ENCODE measurements around the gene OR6C1.
"Not testable (repeated sequence)": the region's sequence is repeated elsewhere in the genome, so short reads cannot be mapped to it uniquely, and the experiment has no call there.

OR6C1 gene

DNA sequence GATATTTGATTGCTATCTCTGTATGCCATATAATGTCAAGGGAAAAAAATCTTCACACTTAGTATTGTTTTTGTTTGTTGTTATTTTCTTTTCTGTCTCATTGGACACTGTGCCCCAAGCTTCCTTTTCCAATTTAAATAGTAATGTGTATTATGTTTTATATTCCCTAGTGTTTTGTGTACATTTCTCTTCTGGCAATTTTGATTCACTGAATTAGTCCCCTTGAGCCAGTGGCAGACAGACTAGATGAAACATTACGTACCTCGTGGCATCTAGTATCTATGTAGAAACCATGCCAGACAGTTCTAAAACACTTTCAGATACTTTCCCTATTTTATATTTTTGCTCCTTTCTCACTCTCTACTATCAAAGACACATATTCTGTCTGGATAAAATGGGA lies at the start of gene OR6C1:
TSS of gene OR6C1 (plus strand) at position 301 of the 400 bp plus-strand sequence. CDS start 6,257 bp downstream, outside the sequence.
- no peaks in the 10 kb centered on the region for H3K9me3 ChIP-seq (ENCODE audit: control insufficient read depth in 1 of 2, low read length in 2 of 2)
- no peak within 1 kb of the TSS for H3K9ac ChIP-seq (ENCODE audit: low read depth in 1 of 2, low read length in 2 of 2)
- no peaks in the 10 kb centered on the region for H3K4me1 ChIP-seq (ENCODE audit: control insufficient read depth in 1 of 2, insufficient read depth in 2 of 2, low read length in 2 of 2)
- no peaks in the 10 kb centered on the region for H3K36me3 ChIP-seq (ENCODE audit: control insufficient read depth in 1 of 2, insufficient read depth in 2 of 2, low read length in 2 of 2)
- H3K4me3 ChIP-seq (ENCODE audit: low read depth in 1 of 2, low read length in 2 of 2) = no peak within 1 kb of the TSS
- H3K27ac ChIP-seq (ENCODE audit: low read depth, low read length) = no peak within 1 kb of the TSS
- H3K27me3 ChIP-seq (ENCODE audit: control insufficient read depth in 1 of 2, insufficient read depth in 2 of 2, low read length in 2 of 2) = no peaks in the 10 kb centered on the region

DNA sequence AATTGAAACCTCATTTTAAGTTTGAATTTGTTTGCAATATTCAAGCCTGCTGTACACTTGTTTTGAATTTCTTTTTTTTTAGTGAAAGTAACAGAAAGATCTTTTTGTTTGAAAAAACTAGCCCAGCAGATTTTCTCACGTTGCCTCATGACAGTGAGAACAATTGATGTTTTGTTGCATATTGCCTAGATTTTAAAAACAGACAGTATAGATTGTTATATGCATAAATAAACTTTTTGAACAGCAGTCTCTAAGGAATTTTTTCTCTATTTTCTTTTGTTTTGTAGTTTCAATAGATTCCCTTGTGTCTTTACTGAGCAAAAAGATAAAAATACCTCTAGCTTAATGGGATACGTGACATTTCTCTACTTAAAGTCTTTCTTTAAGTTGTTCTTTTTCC lies 33.2 kb upstream of the OR6C1 start:
- H3K9me3 ChIP-seq (ENCODE audit: control insufficient read depth in 1 of 2, low read length in 2 of 2) = no peaks in the 10 kb centered on the region
- H3K4me1 ChIP-seq (ENCODE audit: control insufficient read depth in 1 of 2, insufficient read depth in 2 of 2, low read length in 2 of 2) = no peaks in the 10 kb centered on the region
- no peak overlapping the region for H3K9ac ChIP-seq (ENCODE audit: low read depth in 1 of 2, low read length in 2 of 2)
- no peak overlapping the region for H3K27ac ChIP-seq (ENCODE audit: low read depth, low read length)
- H3K27me3 ChIP-seq (ENCODE audit: control insufficient read depth in 1 of 2, insufficient read depth in 2 of 2, low read length in 2 of 2) = no peaks in the 10 kb centered on the region
- H3K4me3 ChIP-seq (ENCODE audit: low read depth in 1 of 2, low read length in 2 of 2) = no peak overlapping the region
- no peaks in the 10 kb centered on the region for H3K36me3 ChIP-seq (ENCODE audit: control insufficient read depth in 1 of 2, insufficient read depth in 2 of 2, low read length in 2 of 2)

DNA sequence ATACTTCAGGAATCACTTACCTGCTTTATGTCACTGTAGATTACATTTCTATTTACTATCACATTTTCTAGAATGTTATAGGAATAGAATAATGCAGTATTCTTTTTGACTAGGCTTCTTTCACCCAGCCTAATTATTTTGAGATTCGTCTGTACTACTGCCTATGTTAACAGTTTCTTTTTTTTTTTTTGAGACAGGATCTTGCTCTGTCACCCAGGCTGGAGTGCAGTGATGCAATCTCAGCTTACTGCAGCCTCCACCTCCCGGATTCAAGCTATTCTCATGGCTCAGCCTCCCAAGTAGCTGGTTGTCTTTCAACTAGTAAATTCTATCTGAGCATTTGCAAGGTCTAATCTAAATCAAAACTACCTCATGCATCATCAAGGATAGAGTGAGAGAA lies 24.1 kb upstream of the OR6C1 start:
- H3K27me3 ChIP-seq (ENCODE audit: control insufficient read depth in 1 of 2, insufficient read depth in 2 of 2, low read length in 2 of 2) = no peaks in the 10 kb centered on the region
- no peaks in the 10 kb centered on the region for H3K36me3 ChIP-seq (ENCODE audit: control insufficient read depth in 1 of 2, insufficient read depth in 2 of 2, low read length in 2 of 2)
- no peaks in the 10 kb centered on the region for H3K9me3 ChIP-seq (ENCODE audit: control insufficient read depth in 1 of 2, low read length in 2 of 2)
- H3K9ac ChIP-seq (ENCODE audit: low read depth in 1 of 2, low read length in 2 of 2) = no peak overlapping the region
- no peaks in the 10 kb centered on the region for H3K4me1 ChIP-seq (ENCODE audit: control insufficient read depth in 1 of 2, insufficient read depth in 2 of 2, low read length in 2 of 2)
- no peak overlapping the region for H3K4me3 ChIP-seq (ENCODE audit: low read depth in 1 of 2, low read length in 2 of 2)
- H3K27ac ChIP-seq (ENCODE audit: low read depth, low read length) = no peak overlapping the region

DNA sequence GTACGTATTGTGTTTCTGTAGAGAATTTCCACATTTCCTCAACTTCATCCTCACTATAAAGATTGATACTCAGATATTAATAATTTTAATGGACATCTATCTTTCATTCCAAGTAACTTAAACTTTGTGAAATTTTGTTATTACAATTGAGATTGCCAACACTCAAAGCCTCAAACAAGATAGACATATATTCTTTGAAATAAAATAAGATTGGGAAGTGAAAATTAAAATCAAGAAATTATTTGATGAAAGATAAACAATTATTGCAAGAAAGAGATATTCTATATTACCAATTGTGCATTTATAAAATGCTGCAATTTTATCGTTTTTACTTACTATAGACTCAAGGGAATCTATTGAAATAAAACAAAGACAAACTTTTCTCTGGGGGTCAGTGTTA lies 17.7 kb upstream of the OR6C1 start, which contains the start of gene OR6C6:
TSS of gene OR6C6 (minus strand) at position 101 of the 400 bp plus-strand sequence. CDS start 1,337 bp downstream, outside the sequence.
- Histone ChIP-seq H3K9me3 (ENCODE audit: control insufficient read depth in 1 of 2, low read length in 2 of 2) (no peaks in the 10 kb centered on the region), H3K36me3 (ENCODE audit: control insufficient read depth in 1 of 2, insufficient read depth in 2 of 2, low read length in 2 of 2) (no peaks in the 10 kb centered on the region), H3K27me3 (ENCODE audit: control insufficient read depth in 1 of 2, insufficient read depth in 2 of 2, low read length in 2 of 2) (no peaks in the 10 kb centered on the region), H3K9ac (ENCODE audit: low read depth in 1 of 2, low read length in 2 of 2) (no peak within 1 kb of the TSS), H3K4me3 (ENCODE audit: low read depth in 1 of 2, low read length in 2 of 2) (no peak within 1 kb of the TSS), H3K27ac (ENCODE audit: low read depth, low read length) (no peak within 1 kb of the TSS), H3K4me1 (ENCODE audit: control insufficient read depth in 1 of 2, insufficient read depth in 2 of 2, low read length in 2 of 2) (no peaks in the 10 kb centered on the region)

DNA sequence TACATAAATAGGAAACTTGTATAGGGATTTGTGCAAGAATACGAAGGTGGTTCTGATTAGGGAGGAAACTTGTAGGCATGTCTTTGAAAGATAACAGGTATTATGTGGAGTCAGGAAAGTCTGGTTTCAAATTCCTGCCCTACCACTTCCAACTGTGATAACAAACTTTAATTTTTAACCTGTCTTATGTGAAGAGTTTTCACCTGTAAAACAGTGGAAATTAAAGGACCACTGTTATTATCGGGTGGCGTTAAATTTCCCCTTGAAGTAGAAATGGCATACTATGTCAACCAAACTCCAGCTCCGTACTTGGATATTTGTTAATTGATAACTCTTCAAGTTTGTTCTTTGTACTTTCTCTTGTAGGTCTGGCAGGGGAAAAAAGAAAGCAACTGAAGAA lies 6.1 kb downstream of the OR6C1 start:
- H3K27me3 ChIP-seq (ENCODE audit: control insufficient read depth in 1 of 2, insufficient read depth in 2 of 2, low read length in 2 of 2) = no peaks in the 10 kb centered on the region
- H3K27ac ChIP-seq (ENCODE audit: low read depth, low read length) = no peak overlapping the region
- no peaks in the 10 kb centered on the region for H3K4me1 ChIP-seq (ENCODE audit: control insufficient read depth in 1 of 2, insufficient read depth in 2 of 2, low read length in 2 of 2)
- H3K9me3 ChIP-seq (ENCODE audit: control insufficient read depth in 1 of 2, low read length in 2 of 2) = no peaks in the 10 kb centered on the region
- no peak overlapping the region for H3K9ac ChIP-seq (ENCODE audit: low read depth in 1 of 2, low read length in 2 of 2)
- H3K36me3 ChIP-seq (ENCODE audit: control insufficient read depth in 1 of 2, insufficient read depth in 2 of 2, low read length in 2 of 2) = no peaks in the 10 kb centered on the region
- H3K4me3 ChIP-seq (ENCODE audit: low read depth in 1 of 2, low read length in 2 of 2) = no peak overlapping the region

DNA sequence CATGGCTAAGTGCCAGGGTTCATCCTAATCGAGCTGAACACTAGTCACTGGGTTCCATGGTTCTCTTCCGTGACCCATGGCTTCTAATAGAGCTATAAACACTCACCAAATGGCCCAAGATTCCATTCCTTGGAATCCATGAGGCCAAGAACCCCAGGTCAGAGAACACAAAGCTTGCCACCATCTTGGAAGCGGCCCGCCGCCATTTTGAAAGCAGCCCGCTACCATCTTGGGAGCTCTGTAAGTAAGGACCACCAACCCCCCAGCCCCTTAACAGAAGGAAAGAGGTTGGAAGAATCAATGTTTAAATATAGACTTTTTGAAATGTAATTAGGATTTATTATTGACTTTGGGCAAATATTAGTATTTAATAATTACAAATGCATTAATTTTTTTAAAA lies 11.7 kb downstream of the OR6C1 start:
- not testable (repeated sequence) for H3K27me3 ChIP-seq (ENCODE audit: control insufficient read depth in 1 of 2, insufficient read depth in 2 of 2, low read length in 2 of 2); H3K9me3 ChIP-seq (ENCODE audit: control insufficient read depth in 1 of 2, low read length in 2 of 2); H3K27ac ChIP-seq (ENCODE audit: low read depth, low read length); H3K4me1 ChIP-seq (ENCODE audit: control insufficient read depth in 1 of 2, insufficient read depth in 2 of 2, low read length in 2 of 2); H3K9ac ChIP-seq (ENCODE audit: low read depth in 1 of 2, low read length in 2 of 2); H3K4me3 ChIP-seq (ENCODE audit: low read depth in 1 of 2, low read length in 2 of 2); H3K36me3 ChIP-seq (ENCODE audit: control insufficient read depth in 1 of 2, insufficient read depth in 2 of 2, low read length in 2 of 2)

DNA sequence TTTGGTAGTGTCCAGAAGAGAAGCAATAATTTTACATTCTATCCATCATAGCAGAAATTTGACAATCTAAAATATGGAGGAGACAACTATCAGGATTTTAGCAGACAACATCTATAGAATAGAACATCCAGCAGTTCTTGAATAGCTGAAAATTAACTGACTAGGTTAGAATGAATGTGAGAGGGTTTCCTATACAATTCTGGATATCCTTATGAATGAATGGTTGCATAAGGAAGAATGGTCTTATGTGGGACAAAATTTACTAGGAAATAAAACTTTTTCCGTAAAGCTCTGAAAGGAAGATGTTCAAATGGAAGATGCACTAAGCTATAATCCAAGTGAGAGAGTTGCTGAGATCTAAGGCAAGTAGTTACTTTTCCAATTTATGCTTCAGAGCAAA lies 16.3 kb downstream of the OR6C1 start, which contains the start of gene OR6C3:
TSS of gene OR6C3 (plus strand) at position 301 of the 400 bp plus-strand sequence. CDS start 955 bp downstream, outside the sequence.
- H3K36me3 ChIP-seq (ENCODE audit: control insufficient read depth in 1 of 2, insufficient read depth in 2 of 2, low read length in 2 of 2) = no peaks in the 10 kb centered on the region
- no peaks in the 10 kb centered on the region for H3K27me3 ChIP-seq (ENCODE audit: control insufficient read depth in 1 of 2, insufficient read depth in 2 of 2, low read length in 2 of 2)
- no peak within 1 kb of the TSS for H3K9ac ChIP-seq (ENCODE audit: low read depth in 1 of 2, low read length in 2 of 2)
- no peaks in the 10 kb centered on the region for H3K9me3 ChIP-seq (ENCODE audit: control insufficient read depth in 1 of 2, low read length in 2 of 2)
- H3K27ac ChIP-seq (ENCODE audit: low read depth, low read length) = no peak within 1 kb of the TSS
- H3K4me3 ChIP-seq (ENCODE audit: low read depth in 1 of 2, low read length in 2 of 2) = no peak within 1 kb of the TSS
- H3K4me1 ChIP-seq (ENCODE audit: control insufficient read depth in 1 of 2, insufficient read depth in 2 of 2, low read length in 2 of 2) = no peaks in the 10 kb centered on the region

DNA sequence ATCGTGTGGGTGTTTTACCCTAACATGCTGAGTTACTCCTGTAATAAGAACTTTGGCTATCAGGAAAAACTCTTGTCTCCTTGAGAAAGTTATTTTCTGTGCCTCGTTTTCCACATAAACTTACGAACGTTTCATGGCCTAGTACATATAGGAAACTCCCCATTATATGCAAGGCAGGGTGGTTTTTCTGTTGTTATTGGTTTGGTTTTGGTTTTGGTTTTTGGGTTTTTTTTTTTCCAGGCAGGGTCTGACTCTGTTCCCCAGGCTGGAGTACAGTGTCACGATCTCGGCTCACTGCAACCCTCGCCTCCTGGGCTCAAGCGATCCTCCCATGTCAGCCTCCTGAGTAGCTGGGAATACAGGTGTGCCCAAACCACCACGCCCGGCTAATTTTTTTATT lies 21.9 kb downstream of the OR6C1 start:
- Histone ChIP-seq H3K27ac (ENCODE audit: low read depth, low read length) (no peak overlapping the region), H3K9me3 (ENCODE audit: control insufficient read depth in 1 of 2, low read length in 2 of 2) (no peaks in the 10 kb centered on the region), H3K4me1 (ENCODE audit: control insufficient read depth in 1 of 2, insufficient read depth in 2 of 2, low read length in 2 of 2) (no peaks in the 10 kb centered on the region), H3K36me3 (ENCODE audit: control insufficient read depth in 1 of 2, insufficient read depth in 2 of 2, low read length in 2 of 2) (no peaks in the 10 kb centered on the region), H3K9ac (ENCODE audit: low read depth in 1 of 2, low read length in 2 of 2) (no peak overlapping the region), H3K4me3 (ENCODE audit: low read depth in 1 of 2, low read length in 2 of 2) (no peak overlapping the region), H3K27me3 (ENCODE audit: control insufficient read depth in 1 of 2, insufficient read depth in 2 of 2, low read length in 2 of 2) (no peaks in the 10 kb centered on the region)

DNA sequence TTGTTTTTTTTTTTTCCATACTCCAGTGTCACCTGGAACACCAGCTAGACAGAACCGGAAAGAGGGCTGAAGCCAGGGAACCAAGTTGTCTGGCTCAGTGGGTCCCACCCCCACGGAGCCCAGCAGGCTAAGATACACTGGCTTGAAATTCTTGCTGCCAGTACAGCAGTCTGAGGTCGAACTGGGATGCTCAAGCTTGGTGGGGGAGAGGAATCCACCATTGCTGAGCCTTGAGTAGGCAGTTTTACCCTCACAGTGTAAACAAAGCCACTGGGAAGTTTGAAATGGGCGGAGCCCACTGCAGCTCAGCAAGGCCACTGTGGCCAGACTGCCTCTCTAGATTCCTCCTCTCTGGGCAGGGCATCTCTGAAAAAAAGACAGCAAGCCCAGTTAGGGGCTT lies 41.2 kb downstream of the OR6C1 start:
- H3K27me3 ChIP-seq (ENCODE audit: control insufficient read depth in 1 of 2, insufficient read depth in 2 of 2, low read length in 2 of 2); H3K9ac ChIP-seq (ENCODE audit: low read depth in 1 of 2, low read length in 2 of 2); H3K27ac ChIP-seq (ENCODE audit: low read depth, low read length); H3K9me3 ChIP-seq (ENCODE audit: control insufficient read depth in 1 of 2, low read length in 2 of 2); H3K4me3 ChIP-seq (ENCODE audit: low read depth in 1 of 2, low read length in 2 of 2); H3K36me3 ChIP-seq (ENCODE audit: control insufficient read depth in 1 of 2, insufficient read depth in 2 of 2, low read length in 2 of 2); H3K4me1 ChIP-seq (ENCODE audit: control insufficient read depth in 1 of 2, insufficient read depth in 2 of 2, low read length in 2 of 2): not testable (repeated sequence)

DNA sequence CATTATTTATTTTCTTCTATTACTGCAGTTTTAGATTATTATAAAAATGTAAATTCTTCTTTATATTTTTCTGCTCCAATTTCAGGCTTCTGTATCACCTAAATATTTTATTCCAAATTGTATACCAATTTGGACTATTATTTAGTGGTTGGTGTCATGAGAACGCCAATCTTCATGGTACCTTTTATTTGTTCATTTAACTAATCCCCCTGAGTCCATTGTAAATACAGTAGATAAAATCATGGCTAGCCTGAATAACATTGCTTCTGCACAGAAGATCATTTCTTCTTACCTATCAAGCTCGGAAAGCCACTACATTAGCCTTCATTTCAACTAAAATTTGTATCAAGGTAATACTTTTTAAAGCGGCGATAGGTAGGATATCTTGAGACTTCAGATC lies 48.5 kb downstream of the OR6C1 start, which contains the start of gene OR6C75:
TSS of gene OR6C75 (plus strand) at position 301 of the 400 bp plus-strand sequence. CDS start 2,136 bp downstream, outside the sequence.
- H3K4me1 ChIP-seq (ENCODE audit: control insufficient read depth in 1 of 2, insufficient read depth in 2 of 2, low read length in 2 of 2) = no peaks in the 10 kb centered on the region
- H3K9me3 ChIP-seq (ENCODE audit: control insufficient read depth in 1 of 2, low read length in 2 of 2) = no peaks in the 10 kb centered on the region
- no peaks in the 10 kb centered on the region for H3K36me3 ChIP-seq (ENCODE audit: control insufficient read depth in 1 of 2, insufficient read depth in 2 of 2, low read length in 2 of 2)
- no peak within 1 kb of the TSS for H3K4me3 ChIP-seq (ENCODE audit: low read depth in 1 of 2, low read length in 2 of 2)
- H3K9ac ChIP-seq (ENCODE audit: low read depth in 1 of 2, low read length in 2 of 2) = no peak within 1 kb of the TSS
- H3K27ac ChIP-seq (ENCODE audit: low read depth, low read length) = no peak within 1 kb of the TSS
- no peaks in the 10 kb centered on the region for H3K27me3 ChIP-seq (ENCODE audit: control insufficient read depth in 1 of 2, insufficient read depth in 2 of 2, low read length in 2 of 2)

DNA sequence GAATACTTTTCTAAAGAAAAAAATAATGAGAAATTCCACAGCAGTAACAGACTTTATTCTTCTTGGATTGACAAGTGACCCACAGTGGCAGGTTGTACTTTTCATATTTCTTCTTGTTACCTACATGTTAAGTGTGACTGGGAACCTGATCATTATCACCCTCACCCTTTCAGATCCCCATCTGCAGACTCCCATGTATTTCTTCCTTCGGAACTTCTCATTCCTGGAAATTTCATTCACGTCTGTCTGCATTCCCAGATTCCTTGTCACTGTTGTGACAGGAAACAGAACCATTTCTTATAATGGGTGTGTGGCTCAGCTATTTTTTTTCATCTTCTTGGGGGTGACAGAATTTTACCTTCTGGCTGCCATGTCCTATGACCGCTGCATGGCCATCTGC lies 50.9 kb downstream of the OR6C1 start:
- H3K4me1 ChIP-seq (ENCODE audit: control insufficient read depth in 1 of 2, insufficient read depth in 2 of 2, low read length in 2 of 2) = no peaks in the 10 kb centered on the region
- no peaks in the 10 kb centered on the region for H3K9me3 ChIP-seq (ENCODE audit: control insufficient read depth in 1 of 2, low read length in 2 of 2)
- no peak overlapping the region for H3K9ac ChIP-seq (ENCODE audit: low read depth in 1 of 2, low read length in 2 of 2)
- H3K36me3 ChIP-seq (ENCODE audit: control insufficient read depth in 1 of 2, insufficient read depth in 2 of 2, low read length in 2 of 2) = no peaks in the 10 kb centered on the region
- no peaks in the 10 kb centered on the region for H3K27me3 ChIP-seq (ENCODE audit: control insufficient read depth in 1 of 2, insufficient read depth in 2 of 2, low read length in 2 of 2)
- H3K4me3 ChIP-seq (ENCODE audit: low read depth in 1 of 2, low read length in 2 of 2) = no peak overlapping the region
- no peak overlapping the region for H3K27ac ChIP-seq (ENCODE audit: low read depth, low read length)

Measured in duodenal mucosa (tissue), 2 donors.